Myocyte (in vitro differentiated cells): ENCODE results near the gene BEND5. TPM values are rescaled to one million over a fixed set of nuclear protein-coding genes. Genes with fewer than 3 reads are reported as not detected.

Experiments
- DNase-seq: peaks from one replicate; pipeline ENCODE4 v3.0.0-alpha.2; 2012; ENCODE audit warnings: low read depth
- total RNA-seq: library from RNA; depleted of rRNA; stranded (reverse); fragments of >200 nt; gene quantifications from 2 replicates; pipeline ENCODE4 v1.2.3, GENCODE V29; 2014

Gene BEND5
- total RNA-seq, 1 donor from 2014 or later = 0.29 TPM

GRCh38 chr1:48726139-48726538 lies 50.6 kb downstream of the BEND5 start:
- no peak for DNase-seq

- DNase-seq = no peak
Measured at GRCh38 chr1:48725341-48726046, 51.2 kb downstream of the BEND5 start.

DNA sequence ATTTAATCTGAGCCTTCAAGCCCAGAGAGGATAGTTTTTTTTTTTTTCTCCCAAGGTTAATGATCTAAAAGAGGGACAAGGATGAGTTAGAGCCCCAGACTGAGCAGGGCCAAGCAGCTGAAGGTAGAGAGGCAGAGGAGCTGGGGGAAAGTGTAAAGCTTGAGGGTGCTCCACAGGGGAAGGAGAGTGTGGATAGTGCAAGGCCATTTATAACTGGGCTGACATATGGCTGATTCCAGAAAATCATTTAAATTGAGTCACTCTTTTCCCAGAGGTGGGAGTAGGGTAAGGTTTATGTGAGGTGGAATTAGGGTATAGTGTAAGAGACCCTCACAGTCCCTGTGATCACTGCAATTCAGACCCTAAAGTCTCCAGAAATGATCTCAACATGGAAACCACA lies 55.8 kb downstream of the BEND5 start:
- DNase-seq = no peak

DNA sequence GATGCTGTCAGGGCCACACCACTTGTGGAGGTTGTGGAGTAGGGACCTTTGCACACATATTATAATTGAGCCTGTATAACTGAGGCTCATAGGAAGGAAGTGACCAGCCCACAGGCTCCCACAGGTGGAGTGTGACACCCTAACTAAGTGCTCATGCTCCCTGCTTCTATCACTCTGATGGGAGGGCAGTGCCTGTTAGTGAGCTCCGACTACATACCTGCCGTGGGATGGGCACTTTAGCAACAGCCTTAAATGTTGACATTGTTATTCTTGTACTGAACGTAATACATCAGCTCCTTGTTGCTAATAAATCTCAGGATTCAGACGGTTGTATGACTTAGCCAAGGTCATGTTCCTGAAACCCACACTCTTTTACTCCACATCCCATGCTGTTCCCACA lies 58.0 kb downstream of the BEND5 start:
- no peak for DNase-seq

GRCh38 chr1:48718116-48718630 lies 58.5 kb downstream of the BEND5 start:
- no peak for DNase-seq

GRCh38 chr1:48717082-48717481 lies 59.6 kb downstream of the BEND5 start:
- DNase-seq = no peak

DNA sequence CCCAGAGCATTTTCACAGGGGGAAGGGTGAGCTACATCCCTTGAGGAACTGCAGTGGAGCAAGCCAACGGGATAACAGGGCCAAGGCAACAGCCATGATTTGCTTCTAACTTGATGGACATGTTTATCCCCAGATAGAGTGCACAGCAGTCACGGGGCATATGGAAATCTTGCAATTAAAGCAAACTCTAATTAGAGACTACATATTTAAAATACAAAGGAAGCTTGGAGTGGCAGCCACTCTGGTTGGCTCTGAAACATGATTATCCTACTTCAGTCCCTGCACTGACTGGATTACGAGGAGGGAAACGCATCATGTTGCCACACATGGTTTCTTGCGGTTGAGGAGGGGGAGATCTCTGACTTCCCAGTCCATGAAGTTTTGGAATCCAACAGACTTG lies 60.8 kb downstream of the BEND5 start:
- DNase-seq = no peak

GRCh38 chr1:48710915-48711314 lies 65.8 kb downstream of the BEND5 start:
- DNase-seq = no peak

GRCh38 chr1:48710318-48710717 lies 66.4 kb downstream of the BEND5 start:
- DNase-seq = no peak

DNA sequence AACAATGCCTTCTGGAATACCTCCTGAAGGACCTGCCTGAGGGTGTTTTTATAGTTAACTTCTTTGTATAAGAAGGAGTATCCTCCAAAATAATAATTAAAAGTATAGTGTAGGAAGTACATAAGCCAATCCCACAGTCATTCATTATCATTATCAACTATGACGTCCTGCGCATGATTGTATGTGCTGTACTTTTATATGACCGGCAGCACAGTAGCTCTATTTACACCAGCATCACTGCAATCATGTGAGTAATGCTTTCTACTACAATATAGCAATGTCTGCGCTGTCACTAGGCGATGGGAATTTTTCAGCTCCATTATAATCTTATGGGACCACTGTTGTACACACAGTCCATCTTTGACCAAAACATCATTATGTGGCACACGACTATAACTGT lies 72.0 kb downstream of the BEND5 start:
- DNase-seq = no peak

GRCh38 chr1:48701445-48701844 lies 75.2 kb downstream of the BEND5 start:
- no peak for DNase-seq

DNA sequence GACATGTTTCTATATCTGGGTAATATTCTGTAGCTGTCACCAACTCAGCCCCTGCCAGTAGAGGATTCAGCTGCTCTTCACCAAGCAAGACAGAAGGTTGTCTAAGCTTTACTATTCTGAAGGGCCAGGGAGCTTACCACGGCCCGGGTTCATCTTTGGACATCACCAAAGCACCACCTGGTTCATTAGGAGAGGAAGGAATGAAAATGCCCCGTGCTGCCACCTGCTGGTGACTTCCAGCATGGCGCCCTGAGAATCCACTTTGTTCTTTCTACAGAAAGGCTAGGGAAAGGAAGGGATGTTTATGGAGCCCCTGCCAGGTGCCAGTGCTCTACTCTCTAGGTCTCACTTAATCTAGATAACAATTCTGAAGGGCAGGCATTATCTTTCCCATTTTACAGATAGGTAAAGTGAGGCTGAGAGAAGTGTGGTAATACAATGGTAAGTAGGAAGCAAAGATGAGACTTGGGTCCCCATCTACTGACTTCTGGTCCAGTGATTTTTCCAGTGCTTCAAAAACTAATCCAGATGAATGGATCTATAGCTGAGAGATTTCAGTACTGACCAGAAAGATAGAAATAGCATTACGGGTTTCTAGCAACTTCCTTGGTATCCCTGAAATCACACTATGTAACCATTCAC lies 79.5 kb downstream of the BEND5 start:
- DNase-seq = peak; percentile 66

DNA sequence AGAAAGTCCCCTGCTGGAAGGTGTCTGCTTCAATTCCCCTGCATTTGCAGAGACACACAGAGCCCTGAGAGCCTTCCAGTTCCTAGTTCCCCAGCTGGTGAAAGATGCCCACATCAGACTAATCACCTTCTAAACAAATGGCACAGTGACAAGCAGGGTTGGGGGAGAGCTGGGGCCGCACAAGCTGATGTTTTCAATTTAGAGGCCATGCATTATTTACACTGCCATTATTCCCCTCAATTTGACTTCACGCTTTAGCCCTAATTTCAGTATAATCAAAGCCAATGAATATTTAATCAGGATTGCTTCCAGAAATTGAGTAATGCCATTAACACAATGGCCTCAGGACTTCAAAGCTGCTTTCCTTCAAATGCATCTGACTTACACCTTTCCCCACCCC lies 81.5 kb downstream of the BEND5 start:
- DNase-seq = no peak

DNA sequence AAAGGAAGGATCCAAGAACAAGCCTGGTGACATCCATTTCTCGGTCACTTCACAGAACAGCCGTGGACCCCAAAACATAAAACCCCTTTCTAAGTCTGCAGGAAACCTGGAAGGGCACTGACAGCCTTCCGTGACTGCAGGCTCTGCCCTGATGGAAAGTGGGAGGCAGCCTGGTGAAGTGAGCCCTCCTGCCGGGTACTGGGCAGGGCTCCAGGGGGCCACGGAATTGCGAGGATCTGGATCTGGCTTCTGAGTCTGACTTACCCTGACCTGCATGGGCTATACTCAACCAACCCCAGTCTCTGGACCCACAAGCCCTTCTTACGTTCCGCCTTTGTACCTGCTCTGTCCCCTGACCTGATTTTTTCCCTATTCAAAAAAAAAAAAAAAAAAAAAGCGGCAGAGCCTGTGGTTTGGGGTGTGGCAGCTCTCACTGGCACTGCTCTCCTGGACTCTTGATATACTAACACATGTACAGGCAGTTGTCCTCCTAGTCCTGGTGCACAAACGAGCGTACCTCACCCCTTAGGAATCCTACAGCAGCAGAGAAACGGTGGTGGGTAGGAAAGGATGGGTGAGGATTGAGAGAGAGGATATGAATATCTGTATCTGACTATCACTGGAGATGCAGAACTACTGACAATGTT lies 82.9 kb downstream of the BEND5 start:
- no peak for DNase-seq

GRCh38 chr1:48693180-48693579 lies 83.5 kb downstream of the BEND5 start:
- DNase-seq = no peak

- no peak for DNase-seq
Measured at GRCh38 chr1:48692235-48692634, 84.5 kb downstream of the BEND5 start.

DNA sequence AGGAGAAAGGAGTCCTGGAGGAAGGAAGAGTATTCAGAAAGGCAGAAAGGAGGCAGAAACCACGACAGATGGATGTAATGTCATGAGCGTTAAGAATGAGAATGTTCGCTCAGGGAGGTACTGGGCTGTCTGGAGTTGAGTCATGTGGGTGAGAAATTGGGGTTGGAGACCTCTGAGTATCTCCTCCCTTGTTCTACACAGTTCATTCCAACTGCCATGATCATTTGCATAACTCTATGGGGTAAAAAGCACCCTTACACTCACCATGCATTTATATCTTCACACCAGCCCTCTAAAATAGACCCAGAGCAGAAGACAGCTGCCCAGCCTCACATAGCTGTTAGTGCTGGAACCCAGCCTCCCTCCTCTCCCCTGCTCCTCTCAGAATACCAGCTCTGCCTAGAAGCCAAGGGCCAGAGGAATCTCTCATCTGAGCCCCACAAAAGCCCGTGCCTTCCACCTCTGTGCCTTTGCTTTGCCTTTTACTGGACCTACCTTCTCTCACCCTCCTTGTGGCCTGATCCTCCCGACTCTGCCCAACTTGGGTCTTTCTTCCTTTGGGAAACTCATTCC lies 85.2 kb downstream of the BEND5 start:
- peak; percentile 13 for DNase-seq

GRCh38 chr1:48688102-48688760 lies 88.5 kb downstream of the BEND5 start:
- DNase-seq = no peak

- DNase-seq = no peak
Measured at GRCh38 chr1:48687282-48688045, 89.2 kb downstream of the BEND5 start.

DNA sequence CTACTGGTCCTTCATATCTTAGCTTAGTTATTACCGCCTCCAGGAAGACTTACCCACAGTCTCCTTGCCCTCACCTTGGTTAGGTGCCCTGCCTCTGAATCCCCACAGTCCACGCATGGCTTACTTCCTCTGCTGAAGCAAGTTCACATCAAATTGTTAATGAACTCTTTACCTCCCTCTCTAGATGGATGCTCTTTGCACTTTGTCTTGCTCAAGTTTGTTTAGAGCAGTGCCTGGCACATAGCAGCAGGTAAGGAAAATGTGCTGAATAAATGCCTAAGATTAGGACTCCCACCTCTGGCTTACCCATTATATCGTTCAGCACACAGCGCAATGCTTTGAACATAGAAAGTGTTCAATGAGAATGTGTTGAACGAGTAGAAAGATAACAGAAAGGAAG lies 90.5 kb downstream of the BEND5 start:
- DNase-seq = no peak

GRCh38 chr1:48684381-48684780 lies 92.3 kb downstream of the BEND5 start:
- DNase-seq = no peak
